Esophagus squamous epithelium (tissue), 5 donors: ENCODE results near the gene TSR3. TPM values are rescaled to one million over a fixed set of nuclear protein-coding genes. Genes with fewer than 3 reads are reported as not detected.

Source experiments
- DNase-seq: peaks from one replicate; lab custom pipeline; 2025; lab: John Stamatoyannopoulos, UW
- H3K27ac ChIP-seq, 4 donors: fragments of 200-600 bp; sonication (generic); one replicate each; pipeline ENCODE4 v1.5.1; 2016 to 2019; ENCODE audit warnings: mild to moderate bottlenecking in 1 of 4
- H3K27me3 ChIP-seq, 4 donors: fragments of 200-600 bp; sonication (generic); 1 replicate in 3 of 4; 2 replicates in 1 of 4; pipeline versions ENCODE4 v1.5.1 to v1.6.0; 2017 to 2021; ENCODE audit warnings: antibody characterized with exemption in 1 of 4
- H3K36me3 ChIP-seq, 3 donors: fragments of 200-600 bp; sonication (generic); one replicate each; pipeline ENCODE4 v1.5.1; 2016 to 2019
- H3K4me1 ChIP-seq, 3 donors: fragments of 200-600 bp; sonication (generic); one replicate each; pipeline ENCODE4 v1.5.1; 2017 to 2019
- H3K4me3 ChIP-seq, 4 donors: fragments of 200-600 bp; sonication (generic); 1 replicate in 3 of 4; 2 replicates in 1 of 4; pipeline ENCODE4 v1.5.1; 2016 to 2019; ENCODE audit warnings: mild to moderate bottlenecking in 2 of 4, moderate library complexity in 1 of 4
- H3K9me3 ChIP-seq, 3 donors: fragments of 200-600 bp; sonication (generic); one replicate each; pipeline ENCODE4 v1.5.1; 2016 to 2019
- CTCF ChIP-seq, 6 experiments: fragments of 450-650 bp in 4 of 6; fragments of 200-600 bp in 2 of 6; sonication (generic) in 2 of 6; IDR thresholded peaks; one replicate each; pipeline ENCODE4 v1.5.1; 2016 to 2019; ENCODE audit warnings: antibody characterized with exemption in 6 of 6, mild to moderate bottlenecking in 4 of 6, moderate library complexity in 4 of 6
- POLR2A ChIP-seq, 4 donors: fragments of 450-650 bp; IDR thresholded peaks; one replicate each; pipeline ENCODE4 v1.6.1; 2017; ENCODE audit warnings: antibody characterized with exemption in 4 of 4, mild to moderate bottlenecking in 4 of 4, moderate library complexity in 3 of 4
- WGBS, 2 donors: methylation state at CpG; one replicate each; pipeline ENCODE4 v1.1.5; 2018; 5-methylcytosine and 5-hydroxymethylcytosine counted together
- intact Hi-C: fragments of 100-400 bp; cut with DNase I; formaldehyde crosslinking; loops from one replicate; pipeline ENCODE4 v1.15.0; 2022
- total RNA-seq, 4 donors: library from RNA; depleted of rRNA; stranded (reverse); fragments of >200 nt; gene quantifications; one replicate each; pipeline ENCODE4 v1.1.0, GENCODE V29; 2016
- donor health status: DM: yes; HTN: yes; CAD: no.

The TSR3 gene
- total RNA-seq, 4 donors from 2014 or later = 57.6 to 87.4 (median 70.5) TPM

GRCh38 chr16:1362807-1363206 is 11.1 kb upstream of the TSR3 start:
- Histone ChIP-seq H3K27me3 (no peaks in the 10 kb centered on the region), H3K9me3 (no peaks in the 10 kb centered on the region), H3K4me3 (no peak overlapping the region), H3K4me1 (peaks cover 0 to 6% (median 0%) of the 10 kb centered on the region in 3 donors), H3K36me3 (peaks cover 16 to 92% (median 33%) of the 10 kb centered on the region in 3 donors), H3K27ac (no peak overlapping the region)
- intact Hi-C loops = no loop called here
- DNase-seq = no peak
- TF ChIP-seq CTCF (IDR thresholded peaks at IDR 0.05) (no peak), POLR2A (IDR thresholded peaks at IDR 0.05) (no peak)
- 82 to 94% methylated on average over 3 to 5 of the region's 11 CpGs for WGBS, 2 donors

GRCh38 chr16:1361685-1362360 is 10.1 kb upstream of the TSR3 start:
- Histone ChIP-seq H3K4me1 (peaks cover 0 to 14% (median 0%) of the 10 kb centered on the region in 3 donors), H3K9me3 (no peaks in the 10 kb centered on the region), H3K4me3 (no peak overlapping the region), H3K27me3 (no peaks in the 10 kb centered on the region), H3K27ac (no peak overlapping the region), H3K36me3 (peaks cover 16 to 82% (median 28%) of the 10 kb centered on the region in 3 donors)
- intact Hi-C loops = no loop called here
- TF ChIP-seq POLR2A (IDR thresholded peaks at IDR 0.05) = no peak
- no peak for TF ChIP-seq CTCF (IDR thresholded peaks at IDR 0.05)
- WGBS, 2 donors = 90 to 95% methylated on average over 21 of the region's 43 CpGs
- DNase-seq = no peak

GRCh38 chr16:1357906-1358566 is 6.4 kb upstream of the TSR3 start:
- WGBS, 2 donors = 53 to 60% methylated on average over 11 to 14 of the region's 19 CpGs
- intact Hi-C loops = no loop called here
- peaks cover 16 to 45% (median 16%) of the 10 kb centered on the region in 3 donors for H3K36me3 ChIP-seq
- H3K9me3 ChIP-seq = no peaks in the 10 kb centered on the region
- no peak overlapping the region for H3K27ac ChIP-seq
- H3K4me3 ChIP-seq = no peak overlapping the region
- no peak for TF ChIP-seq CTCF (IDR thresholded peaks at IDR 0.05)
- no peak for TF ChIP-seq POLR2A (IDR thresholded peaks at IDR 0.05)
- H3K4me1 ChIP-seq = peaks cover 0 to 50% (median 2%) of the 10 kb centered on the region in 3 donors
- no peak for DNase-seq
- H3K27me3 ChIP-seq = no peaks in the 10 kb centered on the region

DNA sequence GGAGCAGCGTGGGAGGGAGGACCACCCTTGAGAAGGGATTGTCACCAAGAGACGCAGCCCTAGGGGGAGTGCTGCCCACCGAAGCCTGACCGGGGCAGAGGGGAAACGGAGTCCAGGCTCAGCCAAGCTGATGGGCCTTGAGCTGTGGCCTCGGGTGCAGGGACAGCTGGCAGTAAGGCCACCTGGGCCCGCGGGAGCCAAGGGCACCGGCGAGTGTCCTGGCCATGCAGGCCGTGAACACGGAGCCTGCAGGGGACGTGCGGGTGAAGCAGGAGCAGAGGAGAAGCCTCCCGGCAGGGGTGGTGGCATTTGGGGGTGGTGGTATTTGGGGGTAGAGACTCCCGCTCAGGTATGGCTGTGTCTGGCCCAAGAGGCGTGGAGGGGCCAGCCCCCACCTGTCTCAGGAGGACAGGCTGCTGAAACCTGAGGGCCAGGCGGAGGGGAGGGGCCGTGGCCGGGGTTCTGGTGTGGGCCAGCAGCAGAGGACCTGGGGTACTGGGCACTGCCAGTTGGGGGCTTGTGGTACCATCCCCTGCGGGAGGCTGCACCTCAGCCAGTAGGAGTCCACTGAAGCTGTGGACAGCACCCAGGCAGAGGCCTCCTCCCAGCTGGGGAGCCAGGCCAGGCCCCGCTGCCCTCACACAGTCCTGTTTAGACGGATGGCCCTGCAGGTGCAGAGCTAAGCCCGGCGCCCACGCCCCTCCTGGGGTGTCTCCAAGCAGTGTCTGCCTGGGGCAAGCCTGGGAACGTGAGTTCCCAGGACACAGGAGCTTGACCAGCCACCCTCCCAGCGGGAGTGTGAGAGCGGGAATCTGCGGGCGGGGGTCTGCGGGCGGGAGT is 4.6 kb upstream of the TSR3 start:
- WGBS, 2 donors = 76 to 89% methylated on average over 6 to 8 of the region's 33 CpGs
- DNase-seq = no peak
- Histone ChIP-seq H3K4me1 (peaks cover 0 to 62% (median 9%) of the 10 kb centered on the region in 3 donors), H3K27me3 (no peaks in the 10 kb centered on the region), H3K9me3 (no peaks in the 10 kb centered on the region), H3K27ac (no peak overlapping the region), H3K4me3 (no peak overlapping the region), H3K36me3 (peaks cover 0 to 27% (median 0%) of the 10 kb centered on the region in 3 donors)
- TF ChIP-seq POLR2A (IDR thresholded peaks at IDR 0.05) = no peak
- TF ChIP-seq CTCF (IDR thresholded peaks at IDR 0.05) = no peak
- intact Hi-C loops = no loop called here
